ENCODE data around the gene DCTD. TPM values are rescaled to one million over a fixed set of nuclear protein-coding genes. Genes with fewer than 3 reads are reported as not detected.

Gene DCTD
- polyA plus RNA-seq, 1 experiment = 151 TPM

DNA sequence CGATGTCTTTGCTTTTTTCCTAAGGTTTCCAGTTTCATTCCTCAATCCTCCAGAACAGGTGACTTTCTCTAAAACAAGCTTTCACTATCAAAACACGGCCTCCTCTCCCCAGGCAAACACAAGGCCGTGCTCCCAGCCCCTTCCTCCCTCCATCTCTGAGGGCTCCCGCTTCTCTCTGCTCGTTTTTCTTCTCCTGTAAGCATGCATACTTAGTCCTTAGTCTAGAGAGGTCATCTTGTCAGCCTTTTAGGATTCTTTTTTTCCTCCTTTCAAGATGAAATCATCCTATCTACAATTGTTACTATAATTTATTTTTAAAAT is 18.7 kb downstream of the DCTD start:
- TF ChIP-seq, protein P1, sequence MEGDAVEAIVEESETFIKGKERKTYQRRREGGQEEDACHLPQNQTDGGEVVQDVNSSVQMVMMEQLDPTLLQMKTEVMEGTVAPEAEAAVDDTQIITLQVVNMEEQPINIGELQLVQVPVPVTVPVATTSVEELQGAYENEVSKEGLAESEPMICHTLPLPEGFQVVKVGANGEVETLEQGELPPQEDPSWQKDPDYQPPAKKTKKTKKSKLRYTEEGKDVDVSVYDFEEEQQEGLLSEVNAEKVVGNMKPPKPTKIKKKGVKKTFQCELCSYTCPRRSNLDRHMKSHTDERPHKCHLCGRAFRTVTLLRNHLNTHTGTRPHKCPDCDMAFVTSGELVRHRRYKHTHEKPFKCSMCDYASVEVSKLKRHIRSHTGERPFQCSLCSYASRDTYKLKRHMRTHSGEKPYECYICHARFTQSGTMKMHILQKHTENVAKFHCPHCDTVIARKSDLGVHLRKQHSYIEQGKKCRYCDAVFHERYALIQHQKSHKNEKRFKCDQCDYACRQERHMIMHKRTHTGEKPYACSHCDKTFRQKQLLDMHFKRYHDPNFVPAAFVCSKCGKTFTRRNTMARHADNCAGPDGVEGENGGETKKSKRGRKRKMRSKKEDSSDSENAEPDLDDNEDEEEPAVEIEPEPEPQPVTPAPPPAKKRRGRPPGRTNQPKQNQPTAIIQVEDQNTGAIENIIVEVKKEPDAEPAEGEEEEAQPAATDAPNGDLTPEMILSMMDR (IDR thresholded peaks at IDR 0.05; ENCODE audit: insufficient read depth, low read depth, low read length) = no peak
- no peak for DNase-seq (ENCODE audit: low read depth)
- POLR2A ChIA-PET = no interaction called here
- H3K4me3 ChIP-seq (ENCODE audit: low read depth, low read length) = no peak overlapping the region
- peaks cover 26% of the 10 kb centered on the region for H3K36me3 ChIP-seq (ENCODE audit: control insufficient read depth, insufficient read depth, low read length)
- H3K27me3 ChIP-seq (ENCODE audit: control insufficient read depth, insufficient read depth, low read length) = no peaks in the 10 kb centered on the region
- CTCF ChIA-PET = interaction anchor here (0.7 kb wide), 1 partner anchor 27 kb away, joined by 3 read pairs; no protein-coding TSS in a partner anchor

DNA sequence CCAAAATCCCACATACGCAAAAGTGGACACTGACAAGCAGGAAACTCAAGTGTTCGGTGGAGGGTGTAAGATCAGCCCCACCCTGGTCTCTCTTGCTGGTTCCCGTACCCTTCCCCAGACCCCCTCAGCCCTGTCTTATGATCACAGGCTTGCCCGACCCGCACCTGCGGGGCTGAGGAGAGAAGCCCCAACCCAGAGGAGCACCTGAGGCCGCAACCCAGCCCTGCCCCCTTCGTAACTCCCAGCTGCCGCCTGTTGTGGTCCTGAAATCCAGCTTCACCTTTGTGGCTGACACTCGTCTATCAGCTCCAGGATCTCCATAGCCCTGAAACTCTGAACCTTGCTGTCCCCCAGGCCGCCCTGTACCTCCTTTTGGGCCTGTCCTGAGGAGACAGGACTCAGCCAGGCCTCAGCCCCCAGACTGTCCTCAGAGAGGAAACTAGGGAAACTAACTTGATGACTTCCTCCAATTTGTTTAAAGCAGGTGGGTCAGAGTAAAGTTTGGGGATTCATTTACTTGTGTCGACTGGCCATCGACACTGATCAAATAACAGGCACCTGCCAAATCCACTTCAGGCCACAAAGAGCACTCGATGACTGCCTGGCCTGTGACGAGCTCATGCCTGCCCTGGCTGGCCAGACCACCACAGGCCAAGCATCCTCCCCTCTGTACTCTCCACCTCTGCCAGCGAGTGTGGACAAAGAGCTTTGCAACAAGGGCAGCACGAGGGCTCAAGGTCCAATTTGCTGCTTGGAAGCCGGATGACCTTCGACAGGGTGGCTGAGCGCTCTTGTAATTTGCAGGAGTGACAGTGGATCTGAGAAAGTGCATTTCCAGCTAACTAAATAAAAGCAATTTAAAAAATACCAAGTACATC is 19.3 kb downstream of the DCTD start:
- no peaks in the 10 kb centered on the region for H3K27me3 ChIP-seq (ENCODE audit: control insufficient read depth, insufficient read depth, low read length)
- CTCF ChIA-PET = interaction anchor here (0.7 to 0.9 kb wide), 2 partner anchors 10 to 28 kb away, joined by 3 read pairs; no protein-coding TSS in a partner anchor
- TF ChIP-seq, protein P1 (IDR thresholded peaks at IDR 0.05; ENCODE audit: insufficient read depth, low read depth, low read length) = no peak
- POLR2A ChIA-PET = no interaction called here
- peaks cover 26% of the 10 kb centered on the region for H3K36me3 ChIP-seq (ENCODE audit: control insufficient read depth, insufficient read depth, low read length)
- no peak for DNase-seq (ENCODE audit: low read depth)
- no peak overlapping the region for H3K4me3 ChIP-seq (ENCODE audit: low read depth, low read length)

DNA sequence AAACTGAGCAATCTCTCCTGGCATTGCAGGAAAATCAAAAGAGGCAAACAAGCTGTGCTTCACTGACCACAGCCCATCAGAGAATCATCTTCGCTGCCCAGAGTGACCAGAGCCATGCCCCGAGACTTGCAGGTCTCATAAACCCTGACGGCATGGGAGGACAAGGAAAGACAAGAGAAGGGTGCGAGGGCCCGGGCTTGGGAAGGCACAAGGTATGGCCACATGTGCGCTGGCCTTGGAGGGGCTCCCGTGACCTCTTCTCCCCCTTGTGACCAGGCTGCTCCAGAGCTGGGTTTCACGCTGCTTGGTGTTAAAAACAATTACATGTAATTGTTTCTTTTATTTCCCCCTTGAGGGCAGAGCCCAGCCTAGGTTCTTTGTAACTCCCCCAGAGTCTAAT is 20.8 kb downstream of the DCTD start:
- TF ChIP-seq, protein P1 (IDR thresholded peaks at IDR 0.05; ENCODE audit: insufficient read depth, low read depth, low read length) = no peak
- Histone ChIP-seq H3K4me3 (ENCODE audit: low read depth, low read length) (no peak overlapping the region), H3K27me3 (ENCODE audit: control insufficient read depth, insufficient read depth, low read length) (no peaks in the 10 kb centered on the region), H3K36me3 (ENCODE audit: control insufficient read depth, insufficient read depth, low read length) (peaks cover 19% of the 10 kb centered on the region)
- ChIA-PET CTCF (interaction anchor here (0.7 kb wide), 1 partner anchor 511 kb away, joined by 4 read pairs; no protein-coding TSS in a partner anchor), POLR2A (no interaction called here)
- DNase-seq (ENCODE audit: low read depth) = no peak

DNA sequence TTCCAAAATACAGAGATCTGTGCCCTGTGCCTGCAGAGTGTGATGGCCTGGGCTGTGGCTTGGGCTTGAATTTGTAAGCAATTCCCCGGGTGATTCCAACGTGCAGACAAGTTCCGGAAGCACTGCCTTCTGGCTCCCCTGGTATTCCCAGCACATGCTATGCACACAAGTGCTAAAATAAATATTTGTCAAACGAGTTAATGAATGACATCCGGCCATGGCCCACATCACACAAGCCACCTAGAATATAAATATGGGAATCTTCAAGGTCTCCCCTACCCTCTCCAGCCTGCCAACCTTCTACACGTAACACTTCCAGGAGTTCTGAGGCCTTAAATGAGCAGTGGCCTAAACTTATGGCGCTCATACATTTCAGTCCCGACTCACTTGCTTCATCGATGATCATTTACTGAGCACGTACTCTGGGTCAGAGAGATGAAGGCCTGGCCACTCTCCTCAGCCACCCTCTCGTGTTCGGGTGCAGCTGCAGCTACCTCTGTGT is 21.3 kb downstream of the DCTD start:
- TF ChIP-seq, protein P1 (IDR thresholded peaks at IDR 0.05; ENCODE audit: insufficient read depth, low read depth, low read length) = no peak
- POLR2A ChIA-PET = no interaction called here
- no peak for DNase-seq (ENCODE audit: low read depth)
- no peak overlapping the region for H3K4me3 ChIP-seq (ENCODE audit: low read depth, low read length)
- CTCF ChIA-PET = no interaction called here
- no peaks in the 10 kb centered on the region for H3K27me3 ChIP-seq (ENCODE audit: control insufficient read depth, insufficient read depth, low read length)
- peaks cover 19% of the 10 kb centered on the region for H3K36me3 ChIP-seq (ENCODE audit: control insufficient read depth, insufficient read depth, low read length)

DNA sequence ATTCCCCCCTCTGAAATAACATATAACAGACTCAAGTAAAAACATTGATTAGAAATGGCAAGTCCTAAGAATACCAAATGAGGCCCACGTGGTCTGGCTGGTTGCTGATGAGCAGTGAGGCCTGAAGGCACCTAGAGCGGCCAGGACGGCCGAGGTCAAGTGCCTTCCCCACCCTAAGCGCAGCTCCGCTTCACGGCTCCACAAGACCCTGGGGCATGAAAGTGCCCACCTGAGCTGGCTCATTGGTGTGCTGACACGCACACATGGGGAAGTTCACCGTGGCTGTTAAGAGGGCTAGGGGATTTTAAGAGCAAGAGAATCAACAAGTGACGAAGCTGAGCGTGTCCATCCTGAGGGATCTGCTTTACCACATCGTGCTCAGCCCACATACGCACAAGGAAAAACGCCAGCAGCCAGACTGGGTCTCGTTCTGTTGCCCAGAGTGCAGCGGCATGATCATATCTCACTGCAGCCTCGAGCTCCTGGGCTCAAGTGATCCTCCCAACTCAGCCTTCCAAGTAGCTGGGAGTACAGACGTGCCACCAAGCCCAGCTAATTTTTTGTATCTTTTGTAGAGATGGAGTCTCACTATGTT is 22.4 kb downstream of the DCTD start:
- ChIA-PET POLR2A (interaction anchor here (0.6 kb wide), 1 partner anchor 17 kb away, joined by 7 read pairs; no protein-coding TSS in a partner anchor), CTCF (interaction anchor here (0.6 kb wide), 1 partner anchor 461 kb away, joined by 3 read pairs; no protein-coding TSS in a partner anchor)

More for the DNA sequence above, 22.4 kb downstream of the DCTD start:
- peaks cover 24% of the 10 kb centered on the region for H3K36me3 ChIP-seq (ENCODE audit: control insufficient read depth, insufficient read depth, low read length)
- DNase-seq (ENCODE audit: low read depth) = no peak
- H3K4me3 ChIP-seq (ENCODE audit: low read depth, low read length) = no peak overlapping the region
- TF ChIP-seq, protein P1 (IDR thresholded peaks at IDR 0.05; ENCODE audit: insufficient read depth, low read depth, low read length) = no peak
- no peaks in the 10 kb centered on the region for H3K27me3 ChIP-seq (ENCODE audit: control insufficient read depth, insufficient read depth, low read length)
